IMR-90 (cell line): Measurements from ENCODE around the gene SAPCD1. TPM values are rescaled to one million over a fixed set of nuclear protein-coding genes. Genes with fewer than 3 reads are reported as not detected.

Experiments
- ATAC-seq: fragments of 200-7000 bp; cut with Tn5 transposase; 2 replicates; pipeline ENCODE4 v1.9.1; 2020; ENCODE audit warnings: low read depth, mild to moderate bottlenecking, moderate library complexity
- BruUV-seq: library from RNA; stranded (reverse); fragments of 400-500 nt; replicated peaks from 2 replicates; lab custom pipeline; 2021; lab: Mats Ljungman, UMichigan
- CTCF ChIA-PET: fragments of 300-600 bp; formaldehyde crosslinking; extraction: SDS; loops from one replicate; lab custom pipeline; 2021; ENCODE audit warnings: antibody characterized with exemption; lab: Yijun Ruan, JAX
- POLR2A ChIA-PET: fragments of 300-600 bp; sonication (Branson Sonifier 250); formaldehyde crosslinking; loops from one replicate; lab custom pipeline; 2022; ENCODE audit warnings: antibody characterized with exemption; ENCODE audit not compliant: unreplicated experiment; lab: Charles Lee
- DNase-seq: peaks from one replicate; pipeline ENCODE4 v3.0.0; 2013
- H2AFZ ChIP-seq: replicated peaks from 2 replicates; pipeline ENCODE3; 2013; ENCODE audit warnings: low read length, mild to moderate bottlenecking; ENCODE audit not compliant: poor library complexity
- H2AK5ac ChIP-seq: 2 replicates; pipeline ENCODE4 v1.6.1; 2013; ENCODE audit warnings: low read depth, low read length, inconsistent platforms
- H2AK9ac ChIP-seq: replicated peaks from 2 replicates; pipeline ENCODE3; 2013; ENCODE audit warnings: mild to moderate bottlenecking, low read depth, low read length, moderate library complexity; ENCODE audit not compliant: poor library complexity
- H2BK120ac ChIP-seq: 2 replicates; pipeline ENCODE4 v1.6.1; 2013; ENCODE audit warnings: low read depth, low read length, inconsistent platforms
- H2BK15ac ChIP-seq: 3 replicates; pipeline ENCODE4 v1.6.1; 2013; ENCODE audit warnings: low read depth, low read length, inconsistent platforms
- H2BK20ac ChIP-seq: 2 replicates; pipeline ENCODE4 v1.6.1; 2013; ENCODE audit warnings: low read depth, mild to moderate bottlenecking, inconsistent platforms, low read length, moderate library complexity
- H2BK5ac ChIP-seq: 2 replicates; pipeline ENCODE4 v1.6.1; 2013; ENCODE audit warnings: mild to moderate bottlenecking, low read depth, low read length, inconsistent platforms; ENCODE audit not compliant: poor library complexity, severe bottlenecking
- H3K14ac ChIP-seq: replicated peaks from 2 replicates; pipeline ENCODE4 v1.6.1; 2013; ENCODE audit warnings: low read depth, low read length, inconsistent platforms
- H3K18ac ChIP-seq: 2 replicates; pipeline ENCODE4 v1.6.1; 2013; ENCODE audit warnings: low read depth, low read length, control low read depth
- H3K23ac ChIP-seq: 2 replicates; pipeline ENCODE4 v1.6.1; 2013; ENCODE audit warnings: low read depth, low read length, inconsistent platforms
- H3K27ac ChIP-seq: 2 replicates; pipeline ENCODE4 v1.5.1; 2013; ENCODE audit warnings: mild to moderate bottlenecking, control low read depth, low read length; ENCODE audit not compliant: insufficient read depth
- H3K27me3 ChIP-seq: 2 replicates; pipeline ENCODE4 v1.6.1; 2013; ENCODE audit warnings: low read length; ENCODE audit not compliant: control insufficient read depth, insufficient read depth
- H3K36me3 ChIP-seq: 2 replicates; pipeline ENCODE4 v1.6.1; 2013; ENCODE audit warnings: low read length, mixed read lengths; ENCODE audit not compliant: control insufficient read depth, insufficient read depth
- H3K4ac ChIP-seq: 2 replicates; pipeline ENCODE4 v1.6.1; 2013; ENCODE audit warnings: low read depth, low read length, inconsistent platforms
- H3K4me1 ChIP-seq: 2 replicates; pipeline ENCODE4 v1.6.1; 2013; ENCODE audit warnings: low read length, mixed read lengths; ENCODE audit not compliant: control insufficient read depth, insufficient read depth
- H3K4me2 ChIP-seq: 2 replicates; pipeline ENCODE4 v1.6.1; 2013; ENCODE audit warnings: low read depth, mild to moderate bottlenecking, control low read depth, low read length, moderate library complexity
- H3K4me3 ChIP-seq: 2 replicates; pipeline ENCODE4 v1.5.1; 2013; ENCODE audit warnings: low read depth, mild to moderate bottlenecking, control low read depth, low read length, moderate library complexity; ENCODE audit not compliant: insufficient read depth
- H3K56ac ChIP-seq: 2 replicates; pipeline ENCODE4 v1.6.1; 2013; ENCODE audit warnings: low read length, inconsistent platforms; ENCODE audit not compliant: insufficient read depth; ENCODE audit errors: extremely low read depth
- H3K79me1 ChIP-seq, 2 experiments: 2 replicates each; pipeline ENCODE4 v1.6.1; 2013; ENCODE audit warnings: low read length in 2 of 2, inconsistent platforms in 1 of 2, low read depth in 1 of 2
- H3K9ac ChIP-seq: 2 replicates; pipeline ENCODE4 v1.6.1; 2013; ENCODE audit warnings: low read depth, low read length, control low read depth
- H3K9me1 ChIP-seq: 2 replicates; pipeline ENCODE4 v1.6.1; 2013; ENCODE audit warnings: low read length, inconsistent platforms; ENCODE audit not compliant: insufficient read depth
- H3K9me3 ChIP-seq: 2 replicates; pipeline ENCODE4 v1.6.1; 2013; ENCODE audit warnings: low read length; ENCODE audit not compliant: control insufficient read depth, insufficient read depth
- H4K20me1 ChIP-seq: 2 replicates; pipeline ENCODE4 v1.6.1; 2013; ENCODE audit warnings: low read length, inconsistent platforms; ENCODE audit not compliant: insufficient read depth
- H4K5ac ChIP-seq: 2 replicates; pipeline ENCODE4 v1.6.1; 2013; ENCODE audit warnings: mild to moderate bottlenecking, low read depth, low read length, control low read depth
- H4K8ac ChIP-seq, 2 experiments: 2 replicates each; pipeline ENCODE4 v1.6.1; 2013; ENCODE audit warnings: low read depth in 2 of 2, low read length in 2 of 2, control low read depth in 1 of 2, inconsistent platforms in 1 of 2
- H4K91ac ChIP-seq: 2 replicates; pipeline ENCODE4 v1.6.1; 2013; ENCODE audit warnings: low read depth, low read length, inconsistent platforms; ENCODE audit not compliant: insufficient read depth
- BHLHE40 ChIP-seq: fragments of 150-350 bp; IDR thresholded peaks from 2 replicates; pipeline ENCODE4 v1.6.1; 2016; ENCODE audit warnings: mild to moderate bottlenecking, low read depth, low read length
- CHD1 ChIP-seq: IDR thresholded peaks from 2 replicates; pipeline ENCODE4 v1.6.1; 2012; ENCODE audit warnings: low read depth, low read length, improper control_type of control experiment
- FOS ChIP-seq: fragments of 150-350 bp; IDR thresholded peaks from 2 replicates; pipeline ENCODE4 v1.6.1; 2016; ENCODE audit warnings: low read depth, low read length
- MAFK ChIP-seq: IDR thresholded peaks from 2 replicates; pipeline ENCODE4 v1.6.1; 2012; ENCODE audit warnings: low read depth, low read length, improper control_type of control experiment
- MAZ ChIP-seq: IDR thresholded peaks from 2 replicates; pipeline ENCODE4 v1.6.1; 2012; ENCODE audit warnings: low read depth, mild to moderate bottlenecking, low read length, improper control_type of control experiment, moderate library complexity, borderline replicate concordance
- MXI1 ChIP-seq: IDR thresholded peaks from 2 replicates; pipeline ENCODE4 v1.6.1; 2012; ENCODE audit warnings: low read depth, mild to moderate bottlenecking, low read length, moderate library complexity, borderline replicate concordance
- NFE2L2 ChIP-seq: fragments of 150-350 bp; IDR thresholded peaks from 2 replicates; pipeline ENCODE4 v1.6.1; 2016; ENCODE audit warnings: low read depth, mild to moderate bottlenecking, low read length
- RAD21 ChIP-seq: IDR thresholded peaks from 2 replicates; pipeline ENCODE4 v1.6.1; 2012; ENCODE audit warnings: low read length, improper control_type of control experiment
- RCOR1 ChIP-seq: IDR thresholded peaks from 2 replicates; pipeline ENCODE4 v1.6.1; 2012; ENCODE audit warnings: mild to moderate bottlenecking, low read length, improper control_type of control experiment; ENCODE audit not compliant: insufficient replicate concordance
- RFX5 ChIP-seq: IDR thresholded peaks from 2 replicates; pipeline ENCODE4 v1.8.0; 2012; ENCODE audit warnings: low read depth, mild to moderate bottlenecking, low read length, moderate library complexity
- SMC3 ChIP-seq: fragments of 150-350 bp; IDR thresholded peaks from 2 replicates; pipeline ENCODE4 v1.6.1; 2016; ENCODE audit warnings: low read depth, mild to moderate bottlenecking, antibody characterized with exemption, low read length, moderate library complexity
- WGBS, 2 experiments: methylation state at CpG; one replicate each; pipeline versions ENCODE4 v1.1.5 to v1.1.7; 2013; ENCODE audit warnings: missing lambda C conversion rate in 2 of 2; ENCODE audit not compliant: insufficient read length in 1 of 2; ENCODE audit errors: extremely low coverage in 2 of 2; 5-methylcytosine and 5-hydroxymethylcytosine counted together
- dilution Hi-C: fragments of 300-500 bp; cut with HindIII; formaldehyde crosslinking; loops from one replicate; pipeline ENCODE4 v1.14.3; 2018; ENCODE audit warnings: low sequenced_read_pairs; ENCODE audit not compliant: unreplicated experiment
- in situ Hi-C: fragments of 300-500 bp; cut with MboI; formaldehyde crosslinking; loops from 3 replicates; pipeline ENCODE4 v1.14.3; 2019; ENCODE audit warnings: low sequenced_read_pairs, inconsistent platforms, mixed read lengths
- intact Hi-C: fragments of 100-400 bp; cut with micrococcal nuclease; formaldehyde crosslinking; loops from 2 replicates; pipeline ENCODE4 v1.10.0; 2022
- polyA plus RNA-seq, 3 experiments: library from polyadenylated mRNA; depleted of rRNA; stranded (reverse); fragments of >200 nt; gene quantifications; 2 replicates each; pipeline ENCODE4 v1.2.3, GENCODE V29; 2012; ENCODE audit warnings: low replicate concordance in 1 of 3
- total RNA-seq: library from RNA; depleted of rRNA; stranded (reverse); fragments of >200 nt; gene quantifications from 2 replicates; pipeline ENCODE4 v1.2.3, GENCODE V29; 2012
- TF ChIP-seq, protein P1 (sequence below): fragments of 150-350 bp; IDR thresholded peaks from 2 replicates; pipeline ENCODE4 v1.6.1; 2016; ENCODE audit warnings: low read depth, mild to moderate bottlenecking, low read length, moderate library complexity, borderline replicate concordance
- TF ChIP-seq, protein P2 (sequence below): fragments of 150-350 bp; IDR thresholded peaks from 2 replicates; pipeline ENCODE4 v1.6.1; 2017; ENCODE audit warnings: mild to moderate bottlenecking, antibody characterized with exemption, low read length, low read depth
- TF ChIP-seq, protein P3 (sequence below): conservative IDR thresholded peaks from 2 replicates; pipeline ENCODE4 v1.5.1; 2012; ENCODE audit warnings: mild to moderate bottlenecking, low read depth, low read length, improper control_type of control experiment

The SAPCD1 gene
- total and polyA plus RNA-seq, 2 of the 4 experiments (the other 2 are of a cell fraction): 2.3 TPM; not detected in 1

- Histone ChIP-seq H3K79me1 (0 out of 4 replicates have a peak, but pooled peaks cover 0 to 12% of the 10 kb centered on the region in 2 experiments), H3K9ac (no peak overlapping the region), H2BK20ac (no peak overlapping the region), H4K91ac (no peak overlapping the region), H3K9me1 (peaks cover 6% of the 10 kb centered on the region), H3K4me3 (no peak overlapping the region), H2AK9ac (no peak overlapping the region), H2BK5ac (no peak overlapping the region), H3K23ac (no peak overlapping the region), H2BK15ac (no peak overlapping the region), H2AK5ac (no peak overlapping the region), H3K4ac (no peak overlapping the region), H3K27ac (no peak overlapping the region), H2AFZ (no peak overlapping the region), H2BK120ac (no peak overlapping the region), H3K9me3 (no peaks in the 10 kb centered on the region), H3K18ac (no peak overlapping the region), H3K4me1 (peaks cover 5% of the 10 kb centered on the region), H3K27me3 (no peaks in the 10 kb centered on the region), H4K8ac (no peak overlapping the region), H3K4me2 (no peak overlapping the region), H4K5ac (no peak overlapping the region), H3K56ac (no peak overlapping the region), H3K14ac (no peak overlapping the region), H4K20me1 (peaks cover 3% of the 10 kb centered on the region; the same call in 1 of the 2 replicates), H3K36me3 (no peaks in the 10 kb centered on the region; the same call in 1 of the 2 replicates)
- dilution Hi-C loops: no loop called here
- 100% methylated on average over 2 of the region's 8 CpGs; no CpG with 5 or more reads in 1 of the 2 experiments for WGBS, 2 experiments
- no peak for DNase-seq
- intact Hi-C loops: no loop called here
- ChIA-PET CTCF (interaction anchor here (0.6 to 1.3 kb wide), 3 partner anchors 12 to 20 kb away, joined by 3 read pairs; no protein-coding TSS in a partner anchor), POLR2A (no interaction called here)
- in situ Hi-C loops: no loop called here
- no peak for ATAC-seq
- BruUV-seq: TSS peak; percentile 29
- no peak for TF ChIP-seq NFE2L2
- TF ChIP-seq BHLHE40: no peak
- TF ChIP-seq, protein P1, sequence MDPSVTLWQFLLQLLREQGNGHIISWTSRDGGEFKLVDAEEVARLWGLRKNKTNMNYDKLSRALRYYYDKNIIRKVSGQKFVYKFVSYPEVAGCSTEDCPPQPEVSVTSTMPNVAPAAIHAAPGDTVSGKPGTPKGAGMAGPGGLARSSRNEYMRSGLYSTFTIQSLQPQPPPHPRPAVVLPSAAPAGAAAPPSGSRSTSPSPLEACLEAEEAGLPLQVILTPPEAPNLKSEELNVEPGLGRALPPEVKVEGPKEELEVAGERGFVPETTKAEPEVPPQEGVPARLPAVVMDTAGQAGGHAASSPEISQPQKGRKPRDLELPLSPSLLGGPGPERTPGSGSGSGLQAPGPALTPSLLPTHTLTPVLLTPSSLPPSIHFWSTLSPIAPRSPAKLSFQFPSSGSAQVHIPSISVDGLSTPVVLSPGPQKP: no peak
- TF ChIP-seq SMC3: no peak
- TF ChIP-seq CHD1: no peak
- no peak for TF ChIP-seq MXI1
- TF ChIP-seq MAFK: no peak
- no peak for TF ChIP-seq MAZ
- TF ChIP-seq, protein P2, sequence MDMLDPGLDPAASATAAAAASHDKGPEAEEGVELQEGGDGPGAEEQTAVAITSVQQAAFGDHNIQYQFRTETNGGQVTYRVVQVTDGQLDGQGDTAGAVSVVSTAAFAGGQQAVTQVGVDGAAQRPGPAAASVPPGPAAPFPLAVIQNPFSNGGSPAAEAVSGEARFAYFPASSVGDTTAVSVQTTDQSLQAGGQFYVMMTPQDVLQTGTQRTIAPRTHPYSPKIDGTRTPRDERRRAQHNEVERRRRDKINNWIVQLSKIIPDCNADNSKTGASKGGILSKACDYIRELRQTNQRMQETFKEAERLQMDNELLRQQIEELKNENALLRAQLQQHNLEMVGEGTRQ: no peak
- no peak for TF ChIP-seq RFX5
- TF ChIP-seq FOS: no peak
- TF ChIP-seq, protein P3, sequence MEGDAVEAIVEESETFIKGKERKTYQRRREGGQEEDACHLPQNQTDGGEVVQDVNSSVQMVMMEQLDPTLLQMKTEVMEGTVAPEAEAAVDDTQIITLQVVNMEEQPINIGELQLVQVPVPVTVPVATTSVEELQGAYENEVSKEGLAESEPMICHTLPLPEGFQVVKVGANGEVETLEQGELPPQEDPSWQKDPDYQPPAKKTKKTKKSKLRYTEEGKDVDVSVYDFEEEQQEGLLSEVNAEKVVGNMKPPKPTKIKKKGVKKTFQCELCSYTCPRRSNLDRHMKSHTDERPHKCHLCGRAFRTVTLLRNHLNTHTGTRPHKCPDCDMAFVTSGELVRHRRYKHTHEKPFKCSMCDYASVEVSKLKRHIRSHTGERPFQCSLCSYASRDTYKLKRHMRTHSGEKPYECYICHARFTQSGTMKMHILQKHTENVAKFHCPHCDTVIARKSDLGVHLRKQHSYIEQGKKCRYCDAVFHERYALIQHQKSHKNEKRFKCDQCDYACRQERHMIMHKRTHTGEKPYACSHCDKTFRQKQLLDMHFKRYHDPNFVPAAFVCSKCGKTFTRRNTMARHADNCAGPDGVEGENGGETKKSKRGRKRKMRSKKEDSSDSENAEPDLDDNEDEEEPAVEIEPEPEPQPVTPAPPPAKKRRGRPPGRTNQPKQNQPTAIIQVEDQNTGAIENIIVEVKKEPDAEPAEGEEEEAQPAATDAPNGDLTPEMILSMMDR: no peak
- TF ChIP-seq RAD21: no peak
- no peak for TF ChIP-seq RCOR1
Measured at GRCh38 chr6:31749301-31750036, 13.0 kb upstream of the SAPCD1 start.
